A673 (cell line): ENCODE measurements around the gene ALDH9A1. TPM values are rescaled to one million over a fixed set of nuclear protein-coding genes. Genes with fewer than 3 reads are reported as not detected.

Experiments
- BruUV-seq: library from RNA; stranded (reverse); fragments of 400-500 nt; replicated peaks from 2 replicates; lab custom pipeline; 2021; lab: Mats Ljungman, UMichigan
- CTCF ChIA-PET: fragments of 300-600 bp; sonication (Branson Sonifier 250); formaldehyde crosslinking; loops from one replicate; lab custom pipeline; 2022; ENCODE audit warnings: antibody characterized with exemption; lab: Charles Lee
- POLR2A ChIA-PET: fragments of 300-600 bp; sonication (Branson Sonifier 250); formaldehyde crosslinking; loops from one replicate; lab custom pipeline; 2022; ENCODE audit warnings: antibody characterized with exemption; ENCODE audit not compliant: low non-redundant PET; lab: Charles Lee
- DNase-seq: peaks from one replicate; pipeline ENCODE4 v3.0.0-alpha.2; 2015; ENCODE audit warnings: low spot score
- H3K27ac ChIP-seq: fragments of 200-600 bp; sonication (generic); 2 replicates; pipeline ENCODE4 v1.5.1; 2016; ENCODE audit warnings: mixed run types, low read depth, mild to moderate bottlenecking, mixed read lengths, antibody characterized with exemption, low read length; ENCODE audit not compliant: poor library complexity, severe bottlenecking
- H3K27me3 ChIP-seq: fragments of 200-600 bp; sonication (generic); replicated peaks from 2 replicates; pipeline ENCODE4 v1.6.1; 2017; ENCODE audit warnings: mixed run types, low read depth, mild to moderate bottlenecking, mixed read lengths, antibody characterized with exemption, low read length; ENCODE audit not compliant: insufficient read depth, poor library complexity
- H3K36me3 ChIP-seq: fragments of 200-600 bp; sonication (generic); 2 replicates; pipeline ENCODE4 v1.6.1; 2016; ENCODE audit warnings: mixed run types, mild to moderate bottlenecking, mixed read lengths, antibody characterized with exemption, low read length; ENCODE audit not compliant: insufficient read depth, poor library complexity, severe bottlenecking
- H3K4me1 ChIP-seq: fragments of 200-600 bp; sonication (generic); 2 replicates; pipeline ENCODE4 v1.6.1; 2017; ENCODE audit warnings: mixed run types, mild to moderate bottlenecking, mixed read lengths, antibody characterized with exemption, low read length; ENCODE audit not compliant: insufficient read depth, poor library complexity, severe bottlenecking
- H3K4me3 ChIP-seq: fragments of 200-600 bp; sonication (generic); 2 replicates; pipeline ENCODE4 v1.5.1; 2016; ENCODE audit warnings: low read depth, mixed run types, mild to moderate bottlenecking, mixed read lengths, low read length; ENCODE audit not compliant: poor library complexity, severe bottlenecking
- H3K9me3 ChIP-seq: fragments of 200-600 bp; sonication (generic); 2 replicates; pipeline ENCODE4 v1.6.1; 2016; ENCODE audit warnings: mixed run types, low read depth, mild to moderate bottlenecking, mixed read lengths, antibody characterized with exemption, low read length; ENCODE audit not compliant: poor library complexity, severe bottlenecking
- CTCF ChIP-seq: fragments of 300-800, 200-600 bp; sonication (generic); conservative IDR thresholded peaks from 2 replicates; pipeline ENCODE4 v1.5.1; 2017; ENCODE audit warnings: low read depth, mild to moderate bottlenecking, antibody characterized with exemption, low read length, moderate library complexity, mixed read lengths
- EZH2 ChIP-seq: fragments of 200-600 bp; sonication (generic); IDR thresholded peaks from 2 replicates; pipeline ENCODE4 v1.6.1; 2017; ENCODE audit warnings: borderline replicate concordance, low read depth, mild to moderate bottlenecking, mixed read lengths, antibody characterized with exemption, low read length; ENCODE audit not compliant: poor library complexity, severe bottlenecking
- intact Hi-C: fragments of 100-400 bp; cut with micrococcal nuclease; formaldehyde crosslinking; loops from one replicate; pipeline ENCODE4 v1.10.0; 2022; ENCODE audit not compliant: unreplicated experiment
- total RNA-seq: library from RNA; stranded (reverse); gene quantifications from 2 replicates; pipeline ENCODE4 v1.2.3, GENCODE V29; 2021

ALDH9A1 gene
- total RNA-seq, 1 experiment from 2014 or later: 83.0 TPM

DNA sequence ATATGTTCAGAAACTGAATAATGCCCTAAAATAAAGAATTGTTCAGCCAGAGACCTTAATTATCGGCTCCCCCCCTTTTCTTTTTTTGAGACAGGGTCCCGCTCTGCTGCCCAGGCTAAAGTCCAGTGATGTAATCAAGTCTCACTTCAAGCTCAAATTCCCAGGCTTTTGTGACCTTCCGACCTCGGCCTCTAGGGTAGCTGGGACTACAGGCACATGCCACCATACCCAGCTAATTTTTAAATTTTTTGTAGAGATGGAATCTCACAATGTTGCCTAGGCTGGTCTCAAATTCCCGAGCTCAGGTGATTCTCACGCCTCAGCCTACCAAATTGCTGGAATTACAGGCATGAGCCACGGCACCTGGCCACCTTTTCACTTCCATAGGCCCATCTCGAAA is 43.8 kb upstream of the ALDH9A1 start:
- H3K4me1 ChIP-seq: no peaks in the 10 kb centered on the region
- no peaks in the 10 kb centered on the region for H3K9me3 ChIP-seq
- ChIA-PET POLR2A (no interaction called here), CTCF (no interaction called here)
- no peak overlapping the region for H3K4me3 ChIP-seq
- no TSS peak for BruUV-seq
- DNase-seq: no peak
- no peak overlapping the region for H3K27ac ChIP-seq
- peaks cover 32% of the 10 kb centered on the region for H3K36me3 ChIP-seq
- TF ChIP-seq CTCF (no peak), EZH2 (no peak)
- H3K27me3 ChIP-seq: no peaks in the 10 kb centered on the region
- intact Hi-C loops: no loop called here

GRCh38 chr1:165738794-165739193 is 40.4 kb upstream of the ALDH9A1 start:
- Histone ChIP-seq H3K4me3 (no peak overlapping the region), H3K4me1 (no peaks in the 10 kb centered on the region), H3K27ac (no peak overlapping the region), H3K9me3 (no peaks in the 10 kb centered on the region), H3K36me3 (peaks cover 34% of the 10 kb centered on the region), H3K27me3 (no peaks in the 10 kb centered on the region)
- ChIA-PET CTCF (no interaction called here), POLR2A (no interaction called here)
- no peak for TF ChIP-seq CTCF
- TF ChIP-seq EZH2: no peak
- no peak for DNase-seq
- intact Hi-C loops: no loop called here
- no TSS peak for BruUV-seq

DNA sequence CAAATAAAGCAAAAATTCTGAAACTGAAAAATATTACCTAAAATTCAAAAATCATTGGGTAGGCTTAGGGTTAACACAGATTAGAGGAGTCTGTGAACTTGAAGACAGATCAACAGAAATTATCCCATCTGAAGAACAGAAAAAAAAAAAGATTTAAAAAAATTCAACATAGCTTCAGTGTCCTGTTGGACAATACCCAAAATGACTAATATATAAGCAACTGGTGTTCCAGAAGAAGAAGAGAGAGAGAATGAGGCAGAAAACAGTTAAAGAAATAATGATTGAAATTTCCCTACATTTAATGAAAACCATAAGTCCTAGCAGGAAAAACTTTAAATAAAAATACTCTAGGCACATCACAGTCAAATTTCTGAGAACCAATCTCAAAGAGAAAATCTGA is 38.8 kb upstream of the ALDH9A1 start:
- POLR2A ChIA-PET: no interaction called here
- H3K4me1 ChIP-seq: no peaks in the 10 kb centered on the region
- TF ChIP-seq CTCF: no peak
- TF ChIP-seq EZH2: no peak
- peaks cover 24% of the 10 kb centered on the region for H3K36me3 ChIP-seq
- H3K27ac ChIP-seq: no peak overlapping the region
- CTCF ChIA-PET: interaction anchor here (0.6 kb wide), 1 partner anchor 9 kb away, joined by 3 read pairs; no protein-coding TSS in a partner anchor
- no peak for DNase-seq
- BruUV-seq: no TSS peak
- H3K4me3 ChIP-seq: no peak overlapping the region
- intact Hi-C loops: no loop called here
- no peaks in the 10 kb centered on the region for H3K9me3 ChIP-seq
- H3K27me3 ChIP-seq: no peaks in the 10 kb centered on the region
